ENCODE results near the gene CENPS. TPM values are rescaled to one million over a fixed set of nuclear protein-coding genes. Genes with fewer than 3 reads are reported as not detected.
A peak's percentile ranks its signal among the peaks of the same experiment; 100 is the strongest.

The CENPS gene
- polyA plus RNA-seq, 4 donors = 11.3 to 28.3 (median 26.6) TPM

DNA sequence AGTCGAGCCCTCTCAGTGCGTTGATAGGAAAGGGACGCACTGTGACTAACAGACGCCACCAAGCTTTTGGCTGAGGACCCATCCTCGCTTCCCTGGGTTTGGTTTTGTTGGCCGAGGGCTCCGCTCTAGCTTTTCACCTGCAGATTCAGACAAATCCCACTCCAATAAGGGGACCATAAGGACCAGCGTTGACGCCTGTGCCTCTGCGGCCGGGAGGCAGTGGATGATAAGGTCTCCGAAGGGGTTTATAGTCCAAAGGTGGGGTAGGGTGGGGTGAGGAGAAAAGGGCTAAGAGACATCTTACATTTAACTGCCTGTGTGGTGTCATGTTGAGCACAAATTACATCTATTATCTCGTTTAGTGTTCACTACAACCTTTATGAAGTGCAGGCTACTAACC, 45.3 kb downstream of the CENPS start:
- peak; percentile 78 to 80 for DNase-seq
- H3K9me3 ChIP-seq (ENCODE audit: control insufficient read depth in 2 of 2, insufficient read depth in 1 of 2, low read depth in 1 of 2, low read length in 1 of 2) = no peaks in the 10 kb centered on the region
- peaks cover 0 to 10% (median 2%) of the 10 kb centered on the region in 3 donors for H3K36me3 ChIP-seq (ENCODE audit: control insufficient read depth in 3 of 3, insufficient read depth in 2 of 3, low read depth in 1 of 3, low read length in 3 of 3)
- peaks cover 0 to 17% (median 2%) of the 10 kb centered on the region in 3 donors for H3K4me1 ChIP-seq (ENCODE audit: control insufficient read depth in 3 of 3, insufficient read depth in 2 of 3, low read depth in 1 of 3, low read length in 2 of 3)
- no peaks in the 10 kb centered on the region for H3K27me3 ChIP-seq (ENCODE audit: control insufficient read depth in 3 of 3, insufficient read depth in 3 of 3, low read length in 3 of 3)
- H3K4me3 ChIP-seq (ENCODE audit: low read depth in 1 of 3, low read length in 3 of 3) = peak overlapping the region; percentile 70 to 99 (median 92)
- H3K27ac ChIP-seq (ENCODE audit: low read depth in 1 of 3, low read length in 2 of 3) = peak overlapping the region; percentile 84 to 92 (median 86)
- WGBS, 3 donors = 1 to 4% (median 4%) methylated on average over 13 of the region's 13 CpGs
- FAIRE-seq = no peak

DNA sequence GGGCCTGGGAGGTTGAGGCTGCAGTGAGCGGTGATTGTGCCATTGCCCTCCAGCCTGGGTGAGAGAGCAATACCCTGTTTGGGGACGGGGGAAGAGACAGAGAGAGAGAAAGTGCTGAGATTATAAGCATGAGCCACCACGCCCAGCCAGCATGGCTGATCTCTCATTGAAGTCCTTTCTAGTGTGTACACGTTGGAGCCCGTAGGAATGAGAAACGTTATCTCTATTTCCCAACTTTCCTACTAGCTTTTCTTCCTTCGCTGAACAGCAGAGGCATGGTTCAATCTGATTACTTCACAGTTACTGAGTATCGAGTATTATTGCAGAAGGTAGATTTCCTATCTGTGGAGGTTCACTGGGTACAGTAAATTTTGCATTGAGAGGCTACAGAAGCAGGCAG, 49.1 kb downstream of the CENPS start:
- FAIRE-seq (no peak), DNase-seq (peak in 1 of 2 donors; percentile 55)
- Histone ChIP-seq H3K4me1 (ENCODE audit: control insufficient read depth in 3 of 3, insufficient read depth in 2 of 3, low read depth in 1 of 3, low read length in 2 of 3) (peaks cover 0 to 17% (median 0%) of the 10 kb centered on the region in 3 donors), H3K27ac (ENCODE audit: low read depth in 1 of 3, low read length in 2 of 3) (peak overlapping the region in 1 of 3 donors; percentile 39), H3K4me3 (ENCODE audit: low read depth in 1 of 3, low read length in 3 of 3) (no peak overlapping the region), H3K9me3 (ENCODE audit: control insufficient read depth in 2 of 2, insufficient read depth in 1 of 2, low read depth in 1 of 2, low read length in 1 of 2) (no peaks in the 10 kb centered on the region), H3K36me3 (ENCODE audit: control insufficient read depth in 3 of 3, insufficient read depth in 2 of 3, low read depth in 1 of 3, low read length in 3 of 3) (peaks cover 0 to 30% (median 2%) of the 10 kb centered on the region in 3 donors), H3K27me3 (ENCODE audit: control insufficient read depth in 3 of 3, insufficient read depth in 3 of 3, low read length in 3 of 3) (no peaks in the 10 kb centered on the region)
- 62 to 72% (median 64%) methylated on average over 8 of the region's 8 CpGs for WGBS, 3 donors

DNA sequence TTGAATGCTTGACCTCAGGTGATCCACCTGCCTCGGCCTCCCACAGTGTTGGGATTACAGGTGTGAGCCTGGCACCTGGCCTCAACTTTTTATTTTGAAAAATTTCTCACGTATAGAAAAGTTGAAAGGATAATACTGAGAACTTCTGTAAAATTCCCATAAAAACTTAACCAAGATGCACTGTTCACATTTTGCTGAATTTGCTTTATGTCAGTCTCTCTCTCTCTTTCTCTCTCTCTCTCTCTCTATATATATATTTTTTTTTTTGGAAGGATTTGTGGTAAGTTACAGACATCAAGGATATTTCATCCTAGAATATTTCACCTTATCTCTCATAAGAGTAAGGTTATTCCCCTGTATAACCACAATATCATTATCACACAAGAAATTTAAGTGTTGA, 50.4 kb downstream of the CENPS start:
- H3K4me3 ChIP-seq (ENCODE audit: low read depth in 1 of 3, low read length in 3 of 3) = no peak overlapping the region
- peaks cover 0 to 17% (median 0%) of the 10 kb centered on the region in 3 donors for H3K4me1 ChIP-seq (ENCODE audit: control insufficient read depth in 3 of 3, insufficient read depth in 2 of 3, low read depth in 1 of 3, low read length in 2 of 3)
- FAIRE-seq (no peak), DNase-seq (no peak)
- no peaks in the 10 kb centered on the region for H3K9me3 ChIP-seq (ENCODE audit: control insufficient read depth in 2 of 2, insufficient read depth in 1 of 2, low read depth in 1 of 2, low read length in 1 of 2)
- peaks cover 0 to 35% (median 2%) of the 10 kb centered on the region in 3 donors for H3K36me3 ChIP-seq (ENCODE audit: control insufficient read depth in 3 of 3, insufficient read depth in 2 of 3, low read depth in 1 of 3, low read length in 3 of 3)
- H3K27ac ChIP-seq (ENCODE audit: low read depth in 1 of 3, low read length in 2 of 3) = no peak overlapping the region
- WGBS, 3 donors = 79 to 91% (median 90%) methylated on average over 2 of the region's 2 CpGs
- no peaks in the 10 kb centered on the region for H3K27me3 ChIP-seq (ENCODE audit: control insufficient read depth in 3 of 3, insufficient read depth in 3 of 3, low read length in 3 of 3)

DNA sequence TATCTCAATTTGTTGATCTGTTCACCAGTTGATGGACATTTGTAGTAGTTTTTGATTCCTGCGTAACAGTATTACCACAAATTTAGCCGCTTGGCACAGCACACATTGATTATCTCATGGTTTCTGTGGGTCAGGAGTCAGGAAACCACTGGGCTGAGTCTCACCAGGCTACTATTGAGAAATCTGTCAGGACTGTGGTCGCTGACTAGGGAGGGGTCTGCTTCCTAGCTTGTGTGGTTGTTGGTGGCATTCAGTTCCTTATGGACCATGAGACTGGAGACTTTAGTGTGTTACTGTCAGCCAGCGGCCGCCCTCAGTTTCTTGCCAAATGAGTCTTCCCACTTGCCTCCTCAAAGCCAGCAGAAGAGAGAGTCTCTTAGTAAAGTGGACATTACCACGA, 54.3 kb downstream of the CENPS start:
- 92 to 96% (median 94%) methylated on average over 6 of the region's 6 CpGs for WGBS, 3 donors

DNA sequence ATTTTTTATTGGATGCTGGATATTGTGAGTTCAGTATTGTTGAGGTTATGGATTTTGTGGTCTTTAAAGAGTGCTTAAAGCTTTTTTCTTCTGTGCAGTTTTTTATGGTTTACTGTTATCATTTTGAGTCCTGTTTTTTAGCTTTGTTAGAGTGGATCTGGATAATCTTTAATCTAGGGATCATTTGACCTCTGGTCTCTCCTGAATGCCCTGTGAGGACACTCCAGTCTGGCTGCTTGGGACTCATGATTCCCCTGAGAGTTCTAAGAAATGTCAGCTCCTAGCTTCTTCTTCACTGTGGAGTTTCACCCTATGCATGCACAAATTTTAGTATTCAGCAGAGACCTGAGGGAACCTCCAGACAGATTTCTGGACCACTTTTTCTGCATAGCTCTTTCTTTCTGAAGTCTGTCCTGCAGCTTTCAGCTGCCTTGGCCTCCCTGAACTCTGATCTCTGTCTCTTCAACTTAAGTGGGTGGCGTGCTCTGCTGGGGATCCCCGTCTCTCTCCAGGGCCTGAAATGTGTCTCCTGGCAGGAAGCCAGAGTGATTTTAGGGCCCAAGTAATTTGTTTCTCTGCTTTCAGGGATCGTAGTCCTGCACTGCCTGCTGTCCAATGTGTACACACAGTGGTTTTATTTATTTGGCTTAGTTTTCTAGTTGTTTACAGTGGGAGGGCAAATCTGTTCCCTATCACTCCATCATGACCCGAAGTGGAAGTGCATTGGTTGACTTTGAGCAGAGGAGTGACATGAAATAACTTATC, 59.2 kb downstream of the CENPS start:
- H3K9me3 ChIP-seq (ENCODE audit: control insufficient read depth in 2 of 2, insufficient read depth in 1 of 2, low read depth in 1 of 2, low read length in 1 of 2) = no peaks in the 10 kb centered on the region
- peak; percentile 42 to 59 for DNase-seq

More for the DNA sequence above, 54.3 kb downstream of the CENPS start:
- peaks cover 0 to 38% (median 0%) of the 10 kb centered on the region in 3 donors for H3K36me3 ChIP-seq (ENCODE audit: control insufficient read depth in 3 of 3, insufficient read depth in 2 of 3, low read depth in 1 of 3, low read length in 3 of 3)
- H3K4me3 ChIP-seq (ENCODE audit: low read depth in 1 of 3, low read length in 3 of 3) = no peak overlapping the region
- no peak for FAIRE-seq
- H3K4me1 ChIP-seq (ENCODE audit: control insufficient read depth in 3 of 3, insufficient read depth in 2 of 3, low read depth in 1 of 3, low read length in 2 of 3) = peaks cover 0 to 9% (median 0%) of the 10 kb centered on the region in 3 donors
- no peaks in the 10 kb centered on the region for H3K27me3 ChIP-seq (ENCODE audit: control insufficient read depth in 3 of 3, insufficient read depth in 3 of 3, low read length in 3 of 3)
- DNase-seq = no peak
- no peaks in the 10 kb centered on the region for H3K9me3 ChIP-seq (ENCODE audit: control insufficient read depth in 2 of 2, insufficient read depth in 1 of 2, low read depth in 1 of 2, low read length in 1 of 2)
- no peak overlapping the region for H3K27ac ChIP-seq (ENCODE audit: low read depth in 1 of 3, low read length in 2 of 3)

DNA sequence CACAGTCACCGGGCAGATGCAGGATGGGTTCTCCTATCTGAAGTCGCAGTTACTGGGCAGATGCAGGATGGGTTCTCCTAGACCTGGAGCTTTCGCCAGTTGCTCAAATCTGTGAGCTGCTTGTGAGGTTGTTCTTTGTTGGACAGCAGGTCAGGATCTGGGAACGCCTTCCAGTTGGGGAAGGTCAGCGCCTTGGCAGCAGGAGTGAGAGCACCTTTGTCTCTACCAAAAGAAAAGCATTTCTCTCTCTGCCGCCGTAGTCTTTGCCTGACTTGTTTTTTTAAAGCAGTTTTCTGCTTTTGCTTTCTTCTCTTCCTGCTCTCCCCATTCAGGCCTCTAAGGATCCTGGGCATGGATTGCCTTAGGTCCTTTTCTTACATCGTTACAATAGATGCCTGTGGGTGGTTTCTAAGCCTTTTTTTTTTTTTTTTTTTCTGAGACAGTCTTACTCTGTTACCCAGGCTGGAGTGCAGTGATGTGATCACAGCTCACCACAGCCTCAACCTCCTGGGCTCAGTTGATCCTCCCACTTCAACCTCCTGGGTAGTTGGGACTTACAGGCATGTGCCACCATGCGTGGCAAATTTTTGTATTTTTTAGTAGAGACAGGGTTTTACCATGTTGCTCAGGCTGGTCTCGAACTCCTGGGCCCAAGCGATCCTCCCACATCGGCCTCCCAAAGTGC, 60.2 kb downstream of the CENPS start:
- H3K9me3 ChIP-seq (ENCODE audit: control insufficient read depth in 2 of 2, insufficient read depth in 1 of 2, low read depth in 1 of 2, low read length in 1 of 2) = no peaks in the 10 kb centered on the region
- no peaks in the 10 kb centered on the region for H3K27me3 ChIP-seq (ENCODE audit: control insufficient read depth in 3 of 3, insufficient read depth in 3 of 3, low read length in 3 of 3)
- peaks cover 0 to 31% (median 0%) of the 10 kb centered on the region in 3 donors for H3K36me3 ChIP-seq (ENCODE audit: control insufficient read depth in 3 of 3, insufficient read depth in 2 of 3, low read depth in 1 of 3, low read length in 3 of 3)
- DNase-seq = no peak
- FAIRE-seq = no peak
- 80 to 83% (median 81%) methylated on average over 12 of the region's 12 CpGs for WGBS, 3 donors
- peaks cover 0 to 37% (median under 1%) of the 10 kb centered on the region in 3 donors for H3K4me1 ChIP-seq (ENCODE audit: control insufficient read depth in 3 of 3, insufficient read depth in 2 of 3, low read depth in 1 of 3, low read length in 2 of 3)
- H3K4me3 ChIP-seq (ENCODE audit: low read depth in 1 of 3, low read length in 3 of 3) = no peak overlapping the region
- peak overlapping the region in 1 of 3 donors; percentile 2 for H3K27ac ChIP-seq (ENCODE audit: low read depth in 1 of 3, low read length in 2 of 3)

More for the DNA sequence above, 59.2 kb downstream of the CENPS start:
- Histone ChIP-seq H3K4me3 (ENCODE audit: low read depth in 1 of 3, low read length in 3 of 3) (no peak overlapping the region), H3K36me3 (ENCODE audit: control insufficient read depth in 3 of 3, insufficient read depth in 2 of 3, low read depth in 1 of 3, low read length in 3 of 3) (peaks cover 0 to 34% (median 0%) of the 10 kb centered on the region in 3 donors), H3K27me3 (ENCODE audit: control insufficient read depth in 3 of 3, insufficient read depth in 3 of 3, low read length in 3 of 3) (no peaks in the 10 kb centered on the region), H3K4me1 (ENCODE audit: control insufficient read depth in 3 of 3, insufficient read depth in 2 of 3, low read depth in 1 of 3, low read length in 2 of 3) (peaks cover 0 to 29% (median 0%) of the 10 kb centered on the region in 3 donors), H3K27ac (ENCODE audit: low read depth in 1 of 3, low read length in 2 of 3) (peak overlapping the region in 1 of 3 donors; percentile 44)
- 16 to 28% (median 22%) methylated on average over 4 of the region's 4 CpGs for WGBS, 3 donors
- no peak for FAIRE-seq

Other genes starting within 250 kb of the CENPS start
- gene KIF1B, start 219.9 kb upstream of the CENPS start, polyA plus RNA-seq = 10 to 100 TPM in 3 of 4 donors, 1 to 10 TPM in 1; 6.8 to 15.5 (median 12.6) TPM
- gene PGD, start 31.4 kb upstream of the CENPS start, polyA plus RNA-seq = 100 to 1,000 TPM; 106 to 226 (median 174) TPM
- 1 to 10 TPM in 1 of 4 donors, under 1 TPM in 1, not detected in 2; 0.97 to 1.3 TPM for gene CORT, start 19.6 kb downstream of the CENPS start, polyA plus RNA-seq
- 10 to 100 TPM in 3 of 4 donors, 1 to 10 TPM in 1; 8.9 to 30.3 (median 17.2) TPM for gene DFFA, start 42.1 kb downstream of the CENPS start, polyA plus RNA-seq
- 10 to 100 TPM; 15.9 to 26.9 (median 24.7) TPM for gene PEX14, start 44.5 kb downstream of the CENPS start, polyA plus RNA-seq

All from small intestine (tissue), 7 donors.